ENCODE measurements around the gene USP4.

DNA sequence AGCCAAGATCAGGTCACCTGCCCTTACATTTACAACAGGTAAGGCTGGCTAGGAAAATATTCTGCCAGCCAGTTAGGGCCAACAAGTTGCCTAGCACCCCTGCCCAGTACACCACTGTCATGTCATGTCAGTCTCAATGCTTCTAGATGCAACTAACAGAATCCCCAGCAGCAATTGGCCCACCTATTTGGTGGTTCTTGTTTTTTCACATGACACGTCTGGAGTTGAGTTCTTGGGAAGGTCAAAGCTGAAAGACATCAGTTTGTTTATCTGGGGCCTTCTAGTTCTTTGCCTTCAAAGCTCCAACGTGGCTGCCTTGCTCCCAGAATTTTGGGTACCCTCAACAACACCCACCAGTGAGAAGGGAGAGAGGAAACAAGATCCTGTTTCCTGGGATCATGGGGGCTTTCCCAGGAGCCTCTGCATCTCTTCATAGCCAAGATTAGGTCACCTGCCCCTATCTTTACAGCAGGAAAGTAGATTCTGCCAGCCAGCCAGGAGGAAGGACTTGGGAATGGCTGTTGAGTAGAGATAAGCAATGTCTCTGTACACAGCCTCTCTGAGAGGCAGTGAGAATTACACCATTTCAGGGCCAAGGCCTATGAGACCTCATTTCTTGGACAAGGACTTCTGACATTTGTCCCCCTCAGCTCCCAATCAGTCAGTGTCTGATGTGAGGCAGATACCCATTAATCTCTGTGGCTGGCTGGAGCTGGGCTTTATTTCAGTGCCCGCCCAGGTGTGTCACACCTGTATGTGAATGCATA lies 9.7 kb upstream of the USP4 start:
- TF ChIP-seq, protein P1, sequence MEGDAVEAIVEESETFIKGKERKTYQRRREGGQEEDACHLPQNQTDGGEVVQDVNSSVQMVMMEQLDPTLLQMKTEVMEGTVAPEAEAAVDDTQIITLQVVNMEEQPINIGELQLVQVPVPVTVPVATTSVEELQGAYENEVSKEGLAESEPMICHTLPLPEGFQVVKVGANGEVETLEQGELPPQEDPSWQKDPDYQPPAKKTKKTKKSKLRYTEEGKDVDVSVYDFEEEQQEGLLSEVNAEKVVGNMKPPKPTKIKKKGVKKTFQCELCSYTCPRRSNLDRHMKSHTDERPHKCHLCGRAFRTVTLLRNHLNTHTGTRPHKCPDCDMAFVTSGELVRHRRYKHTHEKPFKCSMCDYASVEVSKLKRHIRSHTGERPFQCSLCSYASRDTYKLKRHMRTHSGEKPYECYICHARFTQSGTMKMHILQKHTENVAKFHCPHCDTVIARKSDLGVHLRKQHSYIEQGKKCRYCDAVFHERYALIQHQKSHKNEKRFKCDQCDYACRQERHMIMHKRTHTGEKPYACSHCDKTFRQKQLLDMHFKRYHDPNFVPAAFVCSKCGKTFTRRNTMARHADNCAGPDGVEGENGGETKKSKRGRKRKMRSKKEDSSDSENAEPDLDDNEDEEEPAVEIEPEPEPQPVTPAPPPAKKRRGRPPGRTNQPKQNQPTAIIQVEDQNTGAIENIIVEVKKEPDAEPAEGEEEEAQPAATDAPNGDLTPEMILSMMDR (IDR thresholded peaks at IDR 0.05; ENCODE audit: low read length): no peak
- TF ChIP-seq EZH2 (IDR thresholded peaks at IDR 0.05; ENCODE audit: borderline replicate concordance, low read length): no peak
